Stimulated activated naive B cell treated with anti-CD40 and anti-IgM and Interleukin-4, amounts not matched to agents 10 μg/mL and 1 μg/mL and 100 μg/mL, for 72 hours (primary cell): ENCODE data around the gene PRDM8.
"Not testable (repeated sequence)": the region's sequence is repeated elsewhere in the genome, so short reads cannot be mapped to it uniquely, and the experiment has no call there.

Experiments
- ATAC-seq, 2 donors: fragments of 150-1000 bp; cut with Tn5 transposase; replicated peaks; 2 replicates each; pipeline ENCODE4 v1.10.0; 2021; ENCODE audit warnings: moderate library complexity in 1 of 2
- DNase-seq: peaks from one replicate; pipeline ENCODE4 v3.0.0; 2021
- H3K27ac Mint-ChIP-seq: one replicate; pipeline ENCODE4 v1.8.0; 2022; ENCODE audit warnings: mild to moderate bottlenecking, mixed read lengths
- H3K27me3 Mint-ChIP-seq, 2 donors: one replicate each; pipeline ENCODE4 v1.8.0; 2022; ENCODE audit warnings: mixed read lengths in 2 of 2
- H3K36me3 Mint-ChIP-seq, 2 donors: one replicate each; pipeline ENCODE4 v1.8.0; 2022; ENCODE audit warnings: mixed read lengths in 2 of 2, mild to moderate bottlenecking in 1 of 2
- H3K4me1 Mint-ChIP-seq, 2 donors: one replicate each; pipeline ENCODE4 v1.8.0; 2022; ENCODE audit warnings: mixed read lengths in 2 of 2, mild to moderate bottlenecking in 1 of 2
- H3K4me3 Mint-ChIP-seq, 2 donors: one replicate each; pipeline ENCODE4 v1.8.0; 2022; ENCODE audit warnings: mild to moderate bottlenecking in 2 of 2, mixed read lengths in 2 of 2, moderate library complexity in 1 of 2
- H3K9me3 Mint-ChIP-seq, 2 donors: one replicate each; pipeline ENCODE4 v1.8.0; 2022; ENCODE audit warnings: mixed read lengths in 2 of 2, mild to moderate bottlenecking in 1 of 2

PRDM8 gene

GRCh38 chr4:80237992-80238391, 40.7 kb downstream of the PRDM8 start:
- H3K4me3 Mint-ChIP-seq: no peak overlapping the region
- ATAC-seq: no peak
- peaks cover 0 to 5% of the 10 kb centered on the region in 2 donors for H3K27me3 Mint-ChIP-seq

GRCh38 chr4:80239480-80240150, 42.3 kb downstream of the PRDM8 start:
- Mint-ChIP-seq H3K4me3 (no peak overlapping the region), H3K27ac (no peak overlapping the region), H3K36me3 (no peaks in the 10 kb centered on the region), H3K4me1 (no peaks in the 10 kb centered on the region), H3K27me3 (peaks cover 0 to 10% of the 10 kb centered on the region in 2 donors), H3K9me3 (no peaks in the 10 kb centered on the region)
- DNase-seq (no peak), ATAC-seq (no peak)

More at GRCh38 chr4:80237992-80238391, 40.7 kb downstream of the PRDM8 start:
- H3K4me1 Mint-ChIP-seq: no peaks in the 10 kb centered on the region
- no peaks in the 10 kb centered on the region for H3K36me3 Mint-ChIP-seq
- no peak for DNase-seq
- no peaks in the 10 kb centered on the region for H3K9me3 Mint-ChIP-seq
- H3K27ac Mint-ChIP-seq: no peak overlapping the region

- Mint-ChIP-seq H3K36me3 (no peaks in the 10 kb centered on the region), H3K4me3 (no peak overlapping the region), H3K9me3 (no peaks in the 10 kb centered on the region), H3K27ac (no peak overlapping the region), H3K27me3 (peaks cover 0 to 8% of the 10 kb centered on the region in 2 donors), H3K4me1 (no peaks in the 10 kb centered on the region)
- no peak for ATAC-seq
- no peak for DNase-seq
These were observed 43.7 kb downstream of the PRDM8 start for GRCh38 chr4:80240976-80241375.

GRCh38 chr4:80243274-80244018, 46.1 kb downstream of the PRDM8 start:
- no peaks in the 10 kb centered on the region for H3K36me3 Mint-ChIP-seq
- H3K4me1 Mint-ChIP-seq: peaks cover 0 to 1% of the 10 kb centered on the region in 2 donors
- no peak overlapping the region for H3K4me3 Mint-ChIP-seq
- H3K9me3 Mint-ChIP-seq: no peaks in the 10 kb centered on the region
- H3K27me3 Mint-ChIP-seq: peaks cover 0 to 23% of the 10 kb centered on the region in 2 donors
- H3K27ac Mint-ChIP-seq: no peak overlapping the region
- DNase-seq: no peak
- ATAC-seq: no peak

- peaks cover 0 to 23% of the 10 kb centered on the region in 2 donors for H3K27me3 Mint-ChIP-seq
- not testable (repeated sequence) for H3K27ac Mint-ChIP-seq, ATAC-seq, H3K4me1 Mint-ChIP-seq, H3K9me3 Mint-ChIP-seq, H3K36me3 Mint-ChIP-seq, H3K4me3 Mint-ChIP-seq, DNase-seq
These were observed 50.2 kb downstream of the PRDM8 start for GRCh38 chr4:80247484-80247883.

GRCh38 chr4:80249144-80249543, 51.8 kb downstream of the PRDM8 start:
- Mint-ChIP-seq H3K27ac (no peak overlapping the region), H3K36me3 (no peaks in the 10 kb centered on the region), H3K9me3 (no peaks in the 10 kb centered on the region), H3K4me3 (no peak overlapping the region), H3K4me1 (peaks cover 1 to 6% of the 10 kb centered on the region in 2 donors), H3K27me3 (peaks cover 0 to 19% of the 10 kb centered on the region in 2 donors)
- no peak for ATAC-seq
- no peak for DNase-seq

GRCh38 chr4:80252427-80252826, 55.1 kb downstream of the PRDM8 start:
- no peaks in the 10 kb centered on the region for H3K36me3 Mint-ChIP-seq
- H3K4me1 Mint-ChIP-seq: peaks cover 0 to 6% of the 10 kb centered on the region in 2 donors
- no peak for ATAC-seq
- H3K9me3 Mint-ChIP-seq: no peaks in the 10 kb centered on the region
- peaks cover 18 to 22% of the 10 kb centered on the region in 2 donors for H3K27me3 Mint-ChIP-seq
- no peak for DNase-seq
- no peak overlapping the region for H3K27ac Mint-ChIP-seq
- no peak overlapping the region for H3K4me3 Mint-ChIP-seq

GRCh38 chr4:80252953-80253352, 55.6 kb downstream of the PRDM8 start:
- Mint-ChIP-seq H3K4me1 (peaks cover 0 to 6% of the 10 kb centered on the region in 2 donors), H3K9me3 (no peaks in the 10 kb centered on the region), H3K27ac (no peak overlapping the region), H3K4me3 (no peak overlapping the region), H3K36me3 (no peaks in the 10 kb centered on the region), H3K27me3 (peaks cover 23% of the 10 kb centered on the region in 2 donors)
- DNase-seq (no peak), ATAC-seq (no peak)

GRCh38 chr4:80253510-80253909, 56.2 kb downstream of the PRDM8 start:
- H3K27me3 Mint-ChIP-seq: peaks cover 23 to 27% of the 10 kb centered on the region in 2 donors
- ATAC-seq (no peak), DNase-seq (no peak)
- peaks cover 0 to 6% of the 10 kb centered on the region in 2 donors for H3K4me1 Mint-ChIP-seq
- H3K36me3 Mint-ChIP-seq: no peaks in the 10 kb centered on the region
- no peaks in the 10 kb centered on the region for H3K9me3 Mint-ChIP-seq
- H3K4me3 Mint-ChIP-seq: no peak overlapping the region
- H3K27ac Mint-ChIP-seq: no peak overlapping the region
